Measurements from ENCODE around the gene LRRC8B. TPM values are rescaled to one million over a fixed set of nuclear protein-coding genes. Genes with fewer than 3 reads are reported as not detected.
"Not testable (repeated sequence)": the region's sequence is repeated elsewhere in the genome, so short reads cannot be mapped to it uniquely, and the experiment has no call there.

The LRRC8B gene
- total RNA-seq, 2 donors from 2014 or later, result 5.5 to 8.2 TPM

- Histone ChIP-seq H3K4me3 (no peak overlapping the region), H3K4me1 (no peaks in the 10 kb centered on the region), H3K27me3 (no peaks in the 10 kb centered on the region), H3K9me3 (no peaks in the 10 kb centered on the region), H3K27ac (no peak overlapping the region), H3K36me3 (peaks cover 5% of the 10 kb centered on the region)
- TF ChIP-seq CTCF (IDR thresholded peaks at IDR 0.05), result no peak
- no peak for DNase-seq (ENCODE audit: low spot score)
Observed at GRCh38 chr1:89590341-89591080, 65.9 kb downstream of the LRRC8B start.

- H3K4me1 ChIP-seq; DNase-seq (ENCODE audit: low spot score); H3K36me3 ChIP-seq; H3K9me3 ChIP-seq; H3K27ac ChIP-seq; H3K27me3 ChIP-seq; H3K4me3 ChIP-seq: not testable (repeated sequence)
Observed at GRCh38 chr1:89592861-89593302, 68.3 kb downstream of the LRRC8B start.

GRCh38 chr1:89594096-89594740, 69.6 kb downstream of the LRRC8B start:
- TF ChIP-seq CTCF (IDR thresholded peaks at IDR 0.05), result no peak
- Histone ChIP-seq H3K4me1 (no peaks in the 10 kb centered on the region), H3K9me3 (no peaks in the 10 kb centered on the region), H3K36me3 (peaks cover 5% of the 10 kb centered on the region), H3K27me3 (no peaks in the 10 kb centered on the region), H3K27ac (no peak overlapping the region), H3K4me3 (no peak overlapping the region)
- no peak for DNase-seq (ENCODE audit: low spot score)

- Histone ChIP-seq H3K27ac (no peak overlapping the region), H3K9me3 (no peaks in the 10 kb centered on the region), H3K27me3 (no peaks in the 10 kb centered on the region), H3K4me1 (no peaks in the 10 kb centered on the region), H3K4me3 (no peak overlapping the region), H3K36me3 (peaks cover 5% of the 10 kb centered on the region)
- no peak for DNase-seq (ENCODE audit: low spot score)
- no peak for TF ChIP-seq CTCF (IDR thresholded peaks at IDR 0.05)
Observed at GRCh38 chr1:89596698-89597097, 72.1 kb downstream of the LRRC8B start.

- peak; percentile 52 to 78 for TF ChIP-seq CTCF (IDR thresholded peaks at IDR 0.05)
- no peaks in the 10 kb centered on the region for H3K27me3 ChIP-seq
- no peaks in the 10 kb centered on the region for H3K9me3 ChIP-seq
- peaks cover 0 to 13% of the 10 kb centered on the region in 2 donors for H3K4me1 ChIP-seq
- H3K36me3 ChIP-seq, result no peaks in the 10 kb centered on the region
- H3K4me3 ChIP-seq, result no peak overlapping the region
- H3K27ac ChIP-seq, result no peak overlapping the region
- no peak for DNase-seq (ENCODE audit: low spot score)
Observed at GRCh38 chr1:89598450-89599331, 74.1 kb downstream of the LRRC8B start.

GRCh38 chr1:89599332-89599630, 74.7 kb downstream of the LRRC8B start:
- Histone ChIP-seq H3K27me3 (no peaks in the 10 kb centered on the region), H3K27ac (no peak overlapping the region), H3K36me3 (no peaks in the 10 kb centered on the region), H3K4me3 (no peak overlapping the region), H3K9me3 (no peaks in the 10 kb centered on the region), H3K4me1 (peaks cover 0 to 19% of the 10 kb centered on the region in 2 donors)
- peak; percentile 7 to 35 for TF ChIP-seq CTCF (IDR thresholded peaks at IDR 0.05)
- DNase-seq (ENCODE audit: low spot score), result no peak
